NCI-H1417 (cell line): ENCODE results near the gene ACBD5.
A peak's percentile ranks its signal among the peaks of the same experiment; 100 is the strongest.
"Not testable (repeated sequence)": the region's sequence is repeated elsewhere in the genome, so short reads cannot be mapped to it uniquely, and the experiment has no call there.

Experiments
- DNase-seq, 3 experiments: peaks; one replicate each; lab custom pipeline; 2025; lab: John Stamatoyannopoulos, UW

The ACBD5 gene

DNA sequence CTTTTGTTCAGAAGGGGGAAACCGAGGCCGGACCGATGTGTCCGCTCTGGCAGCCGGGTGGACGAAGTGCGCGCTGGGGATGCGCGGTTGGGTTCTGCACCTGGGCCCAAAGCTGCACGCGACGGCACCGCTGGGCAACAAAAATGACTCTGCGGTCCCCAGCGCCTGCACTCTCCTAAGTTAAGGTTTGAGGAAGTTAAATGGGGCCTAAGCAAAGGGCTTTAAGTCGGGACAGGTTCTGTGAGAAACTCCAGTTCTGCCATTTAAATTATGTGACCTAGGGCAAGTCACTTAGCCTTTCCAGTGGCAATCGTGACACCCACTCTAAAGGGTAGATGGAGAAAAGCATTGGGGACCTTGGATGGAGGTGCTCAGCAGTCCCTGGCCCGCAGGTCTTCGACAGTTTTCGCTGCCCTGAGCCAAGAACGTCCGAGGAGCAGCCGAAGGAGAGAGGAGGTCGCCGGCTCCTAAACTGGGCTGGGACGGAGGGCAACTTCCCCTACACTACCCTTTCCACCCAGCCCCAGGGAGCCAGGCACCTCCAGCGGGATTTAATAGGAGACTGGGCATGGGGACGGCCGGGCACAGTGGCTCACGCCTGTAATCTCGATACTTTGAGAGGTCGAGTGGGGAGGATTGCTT lies 534 bp upstream of the ACBD5 start:
- DNase-seq, result peak in 2 of 3 experiments; percentile 58 to 64

DNA sequence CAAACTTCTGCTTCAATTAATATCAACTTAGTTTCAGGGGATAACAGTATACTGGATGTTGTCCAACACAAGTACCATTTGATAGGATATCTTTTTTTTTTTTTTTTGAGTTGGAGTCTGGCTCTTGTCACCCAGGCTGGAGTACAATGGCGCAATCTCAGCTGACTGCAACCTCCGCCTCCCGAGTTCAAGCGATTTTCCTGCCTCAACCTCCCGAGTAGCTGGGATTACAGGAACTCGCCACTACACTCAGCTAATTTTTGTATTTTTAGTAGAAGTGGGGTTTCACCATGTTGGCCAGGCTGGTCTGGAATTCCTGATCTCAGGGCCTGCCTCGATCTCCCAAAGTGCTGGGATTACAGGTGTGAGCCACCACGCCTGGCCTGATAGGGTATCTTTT lies 3.1 kb downstream of the ACBD5 start:
- not testable (repeated sequence) for DNase-seq

DNA sequence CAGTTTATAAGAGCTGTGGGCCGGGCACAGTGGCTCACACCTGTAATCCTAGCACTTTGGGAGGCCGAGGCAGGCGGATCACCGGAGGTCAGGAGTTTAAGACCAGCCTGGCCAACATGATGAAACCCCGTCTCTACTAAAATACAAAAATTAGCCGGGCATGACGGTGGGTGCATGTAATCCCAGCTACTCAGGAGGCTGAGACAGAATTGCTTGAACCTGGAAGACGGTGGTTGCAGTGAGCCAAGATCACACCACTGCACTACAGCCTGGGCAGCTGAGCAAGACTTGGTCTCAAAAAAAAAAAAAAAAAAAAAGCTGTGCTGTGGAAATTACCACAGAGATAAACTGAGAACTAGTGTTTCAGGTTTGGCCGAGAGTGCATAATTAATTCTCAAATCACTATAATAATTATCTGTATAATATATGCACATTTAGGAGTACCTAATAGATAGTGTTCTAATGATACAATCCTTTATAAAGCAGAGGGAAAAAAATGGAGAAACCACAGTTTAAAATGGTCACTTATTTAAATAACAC lies 3.9 kb downstream of the ACBD5 start:
- DNase-seq, result not testable (repeated sequence)

DNA sequence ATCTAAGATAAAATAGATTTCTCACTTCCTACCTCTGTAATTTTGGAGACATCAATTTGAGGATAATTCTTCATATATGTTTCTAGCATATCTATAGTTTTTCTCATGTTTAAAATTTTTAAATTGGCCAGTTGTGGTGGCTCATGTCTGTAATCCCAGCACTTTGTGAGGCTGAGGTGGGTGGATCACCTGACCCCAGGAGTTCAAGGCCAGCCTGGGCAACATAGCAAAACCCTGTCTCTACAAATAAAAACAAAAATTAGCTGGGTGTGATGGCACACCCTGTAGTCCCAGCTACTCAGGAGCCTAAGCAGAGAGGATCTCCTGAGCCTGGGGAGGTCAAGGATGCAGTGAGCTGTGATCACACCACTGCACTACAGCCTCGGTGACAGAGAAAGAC lies 4.9 kb downstream of the ACBD5 start:
- no peak for DNase-seq

DNA sequence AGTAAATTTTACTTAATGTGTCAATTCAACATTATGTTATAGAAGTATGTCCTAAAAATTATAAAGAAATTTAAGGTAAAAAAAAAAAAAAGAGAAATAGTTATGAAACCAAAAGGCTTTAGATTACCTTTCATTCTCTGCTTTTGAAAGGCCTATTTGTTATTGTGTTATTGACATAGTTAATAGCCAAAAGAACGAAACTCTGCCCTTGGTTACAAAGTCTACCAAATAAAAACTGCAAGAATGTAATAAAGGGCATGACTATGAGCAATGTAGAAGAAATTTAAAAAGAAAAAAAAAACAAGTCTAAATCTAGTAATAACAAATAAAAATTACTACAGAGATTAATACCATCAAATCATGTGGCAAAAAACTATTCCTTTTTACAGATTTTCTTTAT lies 10.6 kb downstream of the ACBD5 start:
- DNase-seq, result no peak

DNA sequence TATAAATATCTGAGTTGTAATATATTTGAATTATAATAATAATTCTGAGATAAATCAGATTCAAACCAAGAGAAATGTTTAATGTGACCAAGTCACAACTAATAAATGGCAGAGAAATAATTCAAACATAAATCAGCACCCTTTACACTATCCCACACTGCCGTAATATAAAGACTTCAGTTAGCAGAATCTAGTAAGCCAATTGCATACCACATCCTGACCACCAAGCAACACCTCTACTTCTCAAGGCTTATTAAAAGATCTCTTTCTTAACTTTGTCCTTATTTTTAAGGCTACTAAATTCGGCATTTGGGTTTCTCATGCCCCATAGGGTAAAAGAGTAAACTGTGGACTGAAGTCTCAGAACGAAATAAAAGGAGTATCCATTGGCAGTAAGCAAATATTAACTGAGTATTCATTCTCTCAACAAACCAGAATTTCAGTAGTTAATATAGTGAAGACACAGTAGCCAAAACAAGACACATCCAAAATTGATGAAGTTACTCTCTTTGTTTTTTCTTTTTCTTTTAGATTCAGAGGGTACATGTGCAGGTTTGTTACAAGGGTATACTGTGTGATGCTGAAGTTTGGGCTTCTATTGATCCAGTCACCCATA lies 14.8 kb downstream of the ACBD5 start:
- DNase-seq, result no peak

DNA sequence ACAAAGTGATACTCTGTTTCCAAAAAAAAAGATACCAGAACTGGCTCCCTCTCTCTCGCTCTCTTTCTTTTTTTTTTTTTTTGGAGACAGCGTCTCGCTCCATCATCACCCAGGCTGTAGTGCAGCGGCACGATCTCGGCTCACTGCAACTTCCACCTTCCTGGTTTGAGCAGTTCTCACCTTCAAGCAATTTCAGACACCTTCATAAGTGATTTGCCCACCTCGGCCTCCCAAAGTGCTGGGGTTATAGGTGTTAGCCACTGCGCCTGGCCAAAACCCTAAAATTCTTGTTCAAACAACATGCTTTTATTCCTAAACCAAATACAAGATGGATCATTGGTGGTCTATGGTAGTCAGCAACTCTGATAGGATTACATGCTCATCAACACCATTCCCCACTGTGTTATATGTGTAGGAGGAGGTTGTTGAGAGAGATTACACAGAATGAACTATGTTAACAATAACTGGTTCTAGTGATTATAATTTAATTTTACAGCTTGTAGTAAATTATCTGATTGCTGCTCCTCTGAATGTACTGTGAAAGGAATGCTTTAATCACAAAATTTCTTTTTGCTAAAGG lies 15.5 kb downstream of the ACBD5 start:
- no peak for DNase-seq

DNA sequence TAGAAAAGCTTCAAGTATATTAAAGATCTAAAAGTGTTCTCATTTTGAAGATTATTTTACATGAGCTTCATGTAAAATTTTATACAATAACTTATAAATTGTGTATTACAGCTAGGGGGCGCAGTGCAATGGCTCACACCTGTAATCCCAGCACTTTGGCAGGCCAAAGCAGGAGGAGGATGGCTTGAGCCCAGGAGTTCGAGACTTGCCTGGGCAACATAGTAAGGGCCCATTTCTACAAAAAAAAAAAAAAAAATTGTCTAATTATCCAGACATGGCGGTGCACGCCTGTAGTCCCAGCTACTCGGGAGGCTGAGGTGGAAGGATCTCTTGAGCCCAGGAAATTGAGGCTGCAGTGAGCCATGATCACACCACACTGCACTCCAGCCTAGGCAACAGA lies 16.6 kb downstream of the ACBD5 start:
- peak; percentile 6 to 37 (median 12) for DNase-seq

DNA sequence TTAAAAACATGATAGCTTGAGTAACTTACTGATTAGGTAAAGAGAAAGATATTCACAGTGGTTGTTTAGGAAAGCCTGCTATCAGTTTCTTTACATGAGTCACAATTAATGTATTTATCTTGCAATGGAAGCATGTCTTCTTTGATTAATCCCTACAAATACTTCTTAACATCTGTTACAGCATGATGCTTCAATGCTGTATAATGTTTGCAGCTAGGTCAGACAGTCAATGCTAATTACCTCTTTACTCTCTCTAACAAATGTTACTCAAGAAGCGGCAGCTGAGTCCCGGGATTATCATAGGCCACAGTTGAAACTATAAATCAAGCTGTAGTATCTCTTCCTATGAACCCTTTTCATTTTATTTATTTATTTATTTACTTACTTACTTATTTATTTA lies 33.2 kb downstream of the ACBD5 start:
- DNase-seq, result no peak

DNA sequence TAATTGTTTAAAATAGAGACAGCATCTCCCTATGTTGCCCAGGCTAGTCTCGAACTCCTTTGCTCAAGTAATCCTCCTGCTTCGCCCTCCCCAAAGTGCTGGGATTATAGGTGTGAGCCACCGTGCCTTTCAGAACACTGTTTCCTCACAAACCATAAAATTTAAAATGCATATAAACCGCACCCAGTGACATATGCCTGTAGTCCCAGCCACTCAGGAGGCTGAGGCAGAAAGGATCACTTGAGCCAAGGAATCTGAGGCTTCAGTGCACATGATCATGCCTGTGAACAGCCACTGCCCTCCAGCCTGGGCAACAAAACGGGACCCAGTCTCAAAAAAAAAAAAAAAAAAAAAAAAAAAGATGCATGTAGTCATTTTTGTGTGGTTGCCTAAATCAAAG lies 36.8 kb downstream of the ACBD5 start:
- no peak for DNase-seq

DNA sequence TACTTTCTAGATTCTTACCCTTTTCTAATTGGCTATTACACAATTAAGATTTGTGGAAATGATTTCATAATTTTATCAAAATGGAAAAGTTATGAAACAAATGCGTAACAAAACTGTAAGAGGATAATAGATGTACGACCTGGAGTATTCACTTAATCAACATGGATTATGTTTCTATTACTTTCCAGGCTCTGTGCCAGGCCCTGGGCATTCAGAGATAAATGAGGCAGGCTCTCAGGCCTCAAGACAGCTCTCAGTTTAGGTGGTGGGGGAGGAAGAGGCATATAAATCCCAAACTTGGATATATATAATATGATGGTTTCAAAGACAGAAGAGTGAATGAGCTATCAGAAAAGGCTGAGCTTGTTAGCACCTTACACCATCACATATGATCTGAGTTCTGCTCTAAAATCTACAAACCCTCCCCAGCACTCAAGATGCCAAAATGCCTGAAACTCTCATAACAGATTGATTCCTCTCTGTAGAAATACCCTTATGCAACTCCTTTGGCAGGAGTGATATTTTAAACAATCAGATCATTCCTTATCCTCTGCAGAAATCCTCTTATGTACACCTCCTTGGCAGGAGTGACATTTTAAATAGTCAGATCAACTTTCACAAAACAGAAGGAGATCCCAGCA lies 42.5 kb downstream of the ACBD5 start:
- no peak for DNase-seq

DNA sequence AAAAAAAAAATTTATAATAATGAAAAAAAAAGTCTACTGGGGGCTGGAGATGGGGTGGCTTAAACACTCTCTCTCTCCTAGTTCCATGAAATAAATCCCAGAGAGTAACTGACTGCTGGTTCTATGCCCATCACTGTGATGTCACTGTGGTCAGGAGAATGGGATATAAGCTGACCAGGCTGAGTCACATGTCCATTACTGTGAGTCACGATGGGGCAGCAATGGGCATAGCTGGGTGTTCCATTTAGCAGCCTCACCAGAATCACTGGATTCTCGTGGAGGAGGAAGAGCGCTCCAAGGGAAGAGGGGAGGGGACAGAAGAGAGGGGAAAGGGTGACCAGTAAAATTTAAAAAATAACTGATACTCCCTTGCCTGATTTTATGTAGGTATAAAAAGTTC lies 48.3 kb downstream of the ACBD5 start:
- no peak for DNase-seq

DNA sequence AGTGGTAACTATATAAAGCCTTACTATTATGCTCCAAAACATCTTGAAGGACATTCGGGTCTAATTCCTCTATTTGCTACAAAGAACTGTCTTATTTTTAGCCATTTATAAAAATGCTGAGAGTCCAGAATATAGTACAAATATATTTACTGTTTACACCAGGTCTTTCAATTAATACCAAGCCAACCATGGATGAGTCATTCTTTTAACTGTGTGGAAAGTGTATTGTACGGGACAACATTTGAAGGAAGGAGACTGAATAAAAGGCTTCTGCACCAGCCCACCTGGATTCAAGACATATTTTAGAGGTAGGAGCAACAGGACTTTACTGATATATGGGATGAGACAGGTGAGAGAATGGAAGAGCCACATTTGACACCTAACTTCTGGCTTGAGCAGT lies 50.1 kb downstream of the ACBD5 start:
- no peak for DNase-seq

DNA sequence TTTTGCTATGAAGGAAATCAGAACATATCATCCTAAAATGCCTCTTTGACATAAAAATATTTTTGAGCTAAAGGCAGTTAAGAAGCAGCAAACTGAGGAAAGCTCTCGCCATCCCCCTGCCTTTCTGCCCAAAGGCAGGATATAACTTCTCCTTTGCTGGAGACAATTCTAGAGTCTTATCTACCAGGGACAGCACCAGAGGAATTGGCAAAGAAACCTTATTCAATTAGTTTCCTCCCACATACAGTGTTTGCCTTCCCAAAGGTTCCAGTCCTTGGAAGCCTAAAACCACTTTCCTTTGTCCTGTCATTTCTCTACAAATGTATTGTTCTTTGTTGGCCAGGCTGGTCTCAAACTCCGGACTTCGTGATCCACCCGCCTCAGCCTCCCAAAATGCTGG lies 51.7 kb downstream of the ACBD5 start:
- no peak for DNase-seq

DNA sequence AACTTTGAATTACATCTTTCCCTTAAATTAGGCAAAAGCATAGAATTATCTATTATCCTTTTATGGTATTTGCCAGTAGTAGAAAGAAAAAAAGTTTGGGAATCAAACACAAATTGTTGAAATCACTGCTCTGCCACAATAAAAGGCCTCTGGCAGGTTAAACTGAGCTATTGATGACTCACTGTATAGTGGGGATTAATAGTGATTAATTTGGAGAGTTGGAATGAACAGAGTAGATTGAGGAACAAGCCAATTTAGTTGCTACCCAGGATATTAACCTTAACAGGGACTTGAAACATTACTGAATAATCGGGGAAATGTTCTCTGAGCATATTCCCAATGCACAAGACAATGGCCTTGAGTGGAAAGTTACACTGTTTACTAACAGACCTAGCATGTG lies 52.3 kb downstream of the ACBD5 start:
- no peak for DNase-seq

DNA sequence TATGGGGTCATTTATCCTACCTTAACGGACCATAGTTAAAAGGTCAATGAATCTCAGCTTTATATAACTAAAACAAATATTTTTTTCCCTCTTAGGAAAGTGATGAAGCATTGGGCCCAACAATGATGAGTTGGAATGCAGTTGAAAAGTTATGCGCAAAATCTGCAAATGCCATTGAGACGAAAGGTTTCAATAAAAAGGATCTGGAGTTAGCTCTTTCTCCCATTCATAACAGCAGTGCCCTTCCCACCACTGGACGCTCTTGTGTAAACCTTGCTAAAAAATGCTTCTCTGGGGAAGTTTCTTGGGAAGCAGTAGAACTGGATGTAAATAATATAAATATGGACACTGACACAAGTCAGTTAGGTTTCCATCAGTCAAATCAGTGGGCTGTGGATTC lies 70.7 kb downstream of the ACBD5 start:
- DNase-seq, result no peak

DNA sequence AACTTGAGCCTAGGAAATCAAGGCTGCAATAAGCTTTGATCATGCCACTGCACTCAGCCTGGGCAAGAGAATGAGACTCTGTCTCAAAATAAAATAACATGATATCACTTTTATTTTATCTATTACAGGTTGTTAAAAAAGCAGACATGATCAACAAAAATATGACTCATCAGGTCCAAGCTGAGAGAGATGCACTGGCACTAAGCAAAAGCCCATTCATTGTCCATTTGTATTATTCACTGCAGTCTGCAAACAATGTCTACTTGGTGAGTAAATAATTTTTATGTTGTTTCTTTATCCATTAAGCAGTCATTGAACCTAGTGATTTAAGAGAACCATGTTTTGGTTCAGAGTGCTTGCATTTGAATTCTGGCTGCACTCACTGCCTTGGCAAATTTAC lies 82.2 kb downstream of the ACBD5 start:
- DNase-seq, result peak in 1 of 3 experiments; percentile 14

DNA sequence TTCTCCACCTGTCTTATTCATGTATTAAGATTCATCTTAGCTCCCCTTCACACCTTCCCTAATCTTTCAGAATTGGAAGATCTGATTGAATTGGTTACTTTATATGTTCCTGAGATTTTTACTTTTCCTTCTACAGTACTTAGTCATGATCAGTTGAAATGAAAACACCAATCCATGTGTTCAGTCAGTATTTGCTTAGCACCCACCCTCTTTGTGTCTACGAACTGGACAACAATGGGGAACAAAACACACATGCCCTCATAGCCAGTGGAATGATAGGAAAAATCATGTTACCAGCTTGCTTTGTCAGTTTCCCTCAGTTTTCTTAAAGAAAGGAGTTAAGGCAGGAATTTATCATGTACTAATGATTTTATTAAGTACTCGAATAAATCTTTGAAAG lies 83.4 kb downstream of the ACBD5 start:
- DNase-seq, result no peak

DNA sequence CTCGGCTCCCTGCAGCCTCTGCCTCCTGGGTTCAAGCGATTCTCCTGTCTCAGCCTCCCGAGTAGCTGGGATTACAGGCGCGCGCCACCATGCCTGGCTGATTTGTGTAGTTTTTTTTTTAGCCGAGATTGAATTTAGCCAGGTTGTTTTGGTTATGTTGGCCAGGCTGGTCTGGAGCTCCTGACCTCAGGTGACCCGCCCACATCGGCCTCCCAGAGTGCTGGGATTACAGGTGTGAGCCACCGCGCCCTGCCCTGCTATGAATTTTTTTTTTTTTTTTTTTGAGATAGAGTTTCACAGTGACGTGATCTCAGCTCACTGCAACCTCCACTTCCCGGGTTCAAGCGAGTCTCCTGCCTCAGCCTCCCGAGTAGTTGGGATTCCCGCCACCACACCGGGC lies 84.0 kb downstream of the ACBD5 start:
- DNase-seq, result not testable (repeated sequence)

DNA sequence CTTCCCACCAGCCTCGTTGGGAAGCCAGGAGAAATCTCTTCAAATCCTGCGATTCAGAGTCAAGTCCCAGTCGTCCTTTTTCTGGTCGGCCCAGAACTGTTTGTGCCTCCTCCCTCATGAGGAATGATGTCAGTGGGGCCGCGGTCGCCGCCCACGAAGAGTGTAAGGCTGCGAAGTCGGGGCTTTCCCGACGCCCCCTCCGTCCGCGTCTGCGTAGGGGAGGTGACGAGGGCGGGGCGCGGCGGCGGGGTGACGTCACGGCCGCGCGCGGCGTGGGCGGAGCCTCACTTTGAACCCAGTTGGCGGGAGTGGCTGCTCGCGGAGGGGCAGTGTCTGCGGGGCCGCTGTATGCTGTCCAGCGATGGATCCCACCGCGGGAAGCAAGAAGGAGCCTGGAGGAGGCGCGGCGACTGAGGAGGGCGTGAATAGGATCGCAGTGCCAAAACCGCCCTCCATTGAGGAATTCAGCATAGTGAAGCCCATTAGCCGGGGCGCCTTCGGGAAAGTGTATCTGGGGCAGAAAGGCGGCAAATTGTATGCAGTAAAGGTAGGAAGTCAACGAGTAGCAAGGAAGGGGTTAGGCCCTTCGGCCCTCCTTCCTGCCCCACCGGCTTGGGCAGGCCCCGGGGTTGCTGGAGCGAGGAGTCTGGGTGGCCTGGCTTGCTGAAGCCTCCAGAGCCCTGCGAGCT lies 85.4 kb downstream of the ACBD5 start, which contains the start of gene MASTL:
Gene MASTL, plus strand, starts transcription at position 287 of the 689 bp plus-strand sequence. Its CDS starts 75 bp downstream, at position 362.
- peak; percentile 74 to 87 (median 80) for DNase-seq

DNA sequence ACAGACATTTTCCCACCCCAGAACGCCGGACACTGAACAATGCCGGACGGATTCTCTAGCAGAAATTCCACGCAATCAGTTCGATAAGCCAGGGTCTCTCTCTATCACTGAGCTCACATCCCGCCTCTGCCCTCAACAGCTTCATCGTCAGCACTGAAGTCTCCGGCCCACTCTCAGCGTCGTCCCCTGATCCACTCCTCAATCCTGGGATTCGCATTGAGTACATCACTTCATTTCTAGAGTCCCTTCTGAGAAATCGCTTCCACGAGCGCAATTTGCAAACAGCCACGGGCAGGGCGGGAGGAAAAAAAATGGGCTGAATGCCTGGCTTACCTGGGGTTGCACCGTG lies 86.8 kb downstream of the ACBD5 start:
- peak in 1 of 3 experiments; percentile 71 for DNase-seq

DNA sequence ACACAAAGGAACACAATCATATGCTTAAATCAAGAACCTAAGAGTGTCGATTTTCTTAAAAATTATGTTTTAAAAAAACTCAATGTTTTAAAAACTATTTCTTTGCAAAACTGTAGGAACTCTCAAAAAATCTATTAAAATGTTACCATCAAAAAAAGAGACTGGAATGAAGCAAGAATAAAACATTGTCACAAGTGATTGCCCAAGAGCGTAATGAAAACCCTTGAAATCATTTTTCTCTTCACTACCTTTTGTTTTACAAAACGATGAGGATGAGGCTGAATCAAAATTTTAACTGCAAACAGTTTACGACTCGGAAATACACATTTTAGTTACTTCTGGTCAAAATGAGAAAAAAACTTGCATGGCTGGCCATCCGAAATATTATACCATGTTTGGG lies 87.3 kb downstream of the ACBD5 start:
- DNase-seq, result no peak
